Frontal cortex (tissue), 4 donors: ENCODE data around the gene KRTAP10-5. TPM values are rescaled to one million over a fixed set of nuclear protein-coding genes. Genes with fewer than 3 reads are reported as not detected.
"Not testable (repeated sequence)": the region's sequence is repeated elsewhere in the genome, so short reads cannot be mapped to it uniquely, and the experiment has no call there.

ENCODE experiments used
- DNase-seq, 2 donors: peaks; one replicate each; pipeline ENCODE4 v3.0.0; 2012; ENCODE audit warnings: low spot score in 2 of 2
- FAIRE-seq: peaks from 2 replicates; lab custom pipeline; 2012; peaks lifted over from hg19 to GRCh38; lab: Jason Lieb, UNC
- total RNA-seq: library from RNA; depleted of rRNA; stranded (reverse); fragments of >200 nt; gene quantifications from one replicate; pipeline ENCODE4 v1.2.3, GENCODE V29; 2014
- donor health status: control.
- donor health status: control.
- donor health status: control.

Gene KRTAP10-5
- total RNA-seq, 1 donor from 2014 or later = not detected

- no peak for DNase-seq
- FAIRE-seq = no peak
Measured at GRCh38 chr21:44552681-44553080, 27.7 kb downstream of the KRTAP10-5 start.

- FAIRE-seq = no peak
- no peak for DNase-seq
Measured at GRCh38 chr21:44552136-44552535, 28.3 kb downstream of the KRTAP10-5 start.

GRCh38 chr21:44551340-44551961 lies 29.0 kb downstream of the KRTAP10-5 start, which contains the start of gene KRTAP10-2:
TSS of gene KRTAP10-2 (minus strand) at chr21:44551505. CDS start at chr21:44551458, 47 bp downstream.
- DNase-seq = no peak
- no peak for FAIRE-seq

- no peak for FAIRE-seq
- no peak for DNase-seq
Measured at GRCh38 chr21:44550807-44551206, 29.6 kb downstream of the KRTAP10-5 start.

- DNase-seq, FAIRE-seq: not testable (repeated sequence)
Measured at GRCh38 chr21:44550285-44550684, 30.1 kb downstream of the KRTAP10-5 start.

- FAIRE-seq (no peak), DNase-seq (no peak)
Measured at GRCh38 chr21:44549525-44550211, 30.7 kb downstream of the KRTAP10-5 start.

GRCh38 chr21:44548922-44549321 lies 31.5 kb downstream of the KRTAP10-5 start:
- FAIRE-seq (no peak), DNase-seq (no peak)

- no peak for FAIRE-seq
- no peak for DNase-seq
Measured at GRCh38 chr21:44548381-44548780, 32.0 kb downstream of the KRTAP10-5 start.

- FAIRE-seq (no peak), DNase-seq (no peak)
Measured at GRCh38 chr21:44547656-44548331, 32.6 kb downstream of the KRTAP10-5 start.

- FAIRE-seq (no peak), DNase-seq (no peak)
Measured at GRCh38 chr21:44544566-44544965, 35.8 kb downstream of the KRTAP10-5 start.

GRCh38 chr21:44542716-44543115 lies 37.7 kb downstream of the KRTAP10-5 start:
- FAIRE-seq = no peak

GRCh38 chr21:44540741-44541288 lies 39.6 kb downstream of the KRTAP10-5 start:
- no peak for DNase-seq
- no peak for FAIRE-seq

More at GRCh38 chr21:44542716-44543115, 37.7 kb downstream of the KRTAP10-5 start:
- no peak for DNase-seq

GRCh38 chr21:44539991-44540666 lies 40.3 kb downstream of the KRTAP10-5 start, which contains the start of gene KRTAP10-1:
TSS of gene KRTAP10-1 (minus strand) at chr21:44540195. CDS start at chr21:44540150, 45 bp downstream.
- DNase-seq (no peak), FAIRE-seq (no peak)

GRCh38 chr21:44539046-44539445 lies 41.4 kb downstream of the KRTAP10-5 start:
- FAIRE-seq (no peak), DNase-seq (no peak)

GRCh38 chr21:44537930-44538911 lies 42.2 kb downstream of the KRTAP10-5 start:
- FAIRE-seq = no peak
- DNase-seq = no peak

- DNase-seq (no peak), FAIRE-seq (no peak)
Measured at GRCh38 chr21:44535963-44536362, 44.4 kb downstream of the KRTAP10-5 start.

- FAIRE-seq (no peak), DNase-seq (no peak)
Measured at GRCh38 chr21:44534688-44535087, 45.7 kb downstream of the KRTAP10-5 start.

- no peak for DNase-seq
- FAIRE-seq = no peak
Measured at GRCh38 chr21:44533891-44534627, 46.3 kb downstream of the KRTAP10-5 start.
